AG04450 (cell line): ENCODE results near the gene DBP. TPM values are rescaled to one million over a fixed set of nuclear protein-coding genes. Genes with fewer than 3 reads are reported as not detected.

Experiments
- CTCF ChIA-PET: fragments of 300-600, 350-600 bp; formaldehyde crosslinking; extraction: SDS; loops from one replicate; lab custom pipeline; 2022; ENCODE audit warnings: antibody characterized with exemption, inconsistent platforms; lab: Charles Lee
- POLR2A ChIA-PET: fragments of 350-600 bp; formaldehyde crosslinking; extraction: SDS; loops from one replicate; lab custom pipeline; 2021; ENCODE audit warnings: antibody characterized with exemption, inconsistent platforms; lab: Yijun Ruan, JAX
- DNase-seq: peaks from one replicate; pipeline ENCODE4 v3.0.0-alpha.2; 2011; ENCODE audit warnings: low read depth, low spot score
- H3K27ac ChIP-seq: one replicate; pipeline ENCODE4 v1.5.1; 2012; ENCODE audit warnings: low read depth, low read length, control low read depth
- H3K27me3 ChIP-seq: one replicate; pipeline ENCODE4 v1.6.0; 2012; ENCODE audit warnings: low read length; ENCODE audit not compliant: control insufficient read depth, insufficient read depth
- H3K4me3 ChIP-seq: 2 replicates; pipeline ENCODE4 v1.5.1; 2011; ENCODE audit warnings: mild to moderate bottlenecking, low read depth, low read length, control low read depth
- H3K9me3 ChIP-seq: 2 replicates; pipeline ENCODE4 v1.5.1; 2012; ENCODE audit warnings: low read length; ENCODE audit not compliant: control insufficient read depth, insufficient read depth
- CTCF ChIP-seq: IDR thresholded peaks from 2 replicates; pipeline ENCODE4 v1.5.1; 2011; ENCODE audit warnings: low read depth, low read length, control low read depth, inconsistent platforms
- polyA plus RNA-seq: library from polyadenylated mRNA; depleted of rRNA; stranded (reverse); fragments of >200 nt; gene quantifications from 2 replicates; pipeline ENCODE4 v1.2.3, GENCODE V29; 2011

Gene DBP
- polyA plus RNA-seq, 1 experiment = 4.0 TPM

- ChIA-PET CTCF (no interaction called here), POLR2A (interaction anchor here (0.6 to 1.1 kb wide), 2 partner anchors 224 to 270 kb away, joined by 3 read pairs; partner anchors contain the start of gene PPP1R15A)
- Histone ChIP-seq H3K4me3 (no peak overlapping the region), H3K27me3 (no peaks in the 10 kb centered on the region), H3K9me3 (0 out of 2 replicates have a peak, but pooled peaks cover 6% of the 10 kb centered on the region), H3K27ac (no peak overlapping the region)
- TF ChIP-seq CTCF = no peak
- DNase-seq = no peak
These were observed 11.0 kb upstream of the DBP start for GRCh38 chr19:48648134-48648533.

- DNase-seq = no peak
- peak overlapping the region; percentile 44 for H3K4me3 ChIP-seq
- ChIA-PET CTCF (interaction anchor here (1.3 to 2.3 kb wide), 3 partner anchors 141 to 197 kb away, joined by 3 to 19 read pairs (median 9); no protein-coding TSS in a partner anchor), POLR2A (interaction anchor here (0.6 to 2.4 kb wide), 3 partner anchors 28 to 198 kb away, joined by 8 to 11 read pairs (median 10); partner anchors contain the start of genes RPL18 and SPHK2)
- no peak overlapping the region for H3K27ac ChIP-seq
- H3K9me3 ChIP-seq = 0 out of 2 replicates have a peak, but pooled peaks cover 6% of the 10 kb centered on the region
- H3K27me3 ChIP-seq = peaks cover 2% of the 10 kb centered on the region
- TF ChIP-seq CTCF = no peak
These were observed 9.6 kb upstream of the DBP start for GRCh38 chr19:48646722-48647216.

- Histone ChIP-seq H3K27me3 (peaks cover 2% of the 10 kb centered on the region), H3K9me3 (0 out of 2 replicates have a peak, but pooled peaks cover under 1% of the 10 kb centered on the region), H3K4me3 (peak within 1 kb of the TSS; percentile 60), H3K27ac (peak within 1 kb of the TSS; percentile 21)
- POLR2A ChIA-PET = interaction anchor here (0.5 to 2.4 kb wide), 9 partner anchors 9 to 198 kb away, joined by 3 to 11 read pairs (median 5); partner anchors contain the start of genes DBP, RPL18 and SPHK2
- CTCF ChIA-PET = interaction anchor here (0.8 to 2.3 kb wide), 10 partner anchors 10 to 324 kb away, joined by 3 to 19 read pairs (median 6); partner anchors contain the start of gene HSD17B14
- peak; percentile 84 for TF ChIP-seq CTCF
- no peak for DNase-seq
These were observed 9.0 kb upstream of the DBP start, which contains the start of gene CA11 for GRCh38 chr19:48646001-48646721. TSS of gene CA11 (minus strand) at chr19:48646187. CDS start at chr19:48645632, 555 bp downstream.

- ChIA-PET CTCF (interaction anchor here (0.8 to 2.3 kb wide), 10 partner anchors 11 to 325 kb away, joined by 3 to 19 read pairs (median 6); partner anchors contain the start of gene HSD17B14), POLR2A (interaction anchor here (0.6 to 2.4 kb wide), 7 partner anchors 9 to 192 kb away, joined by 3 to 11 read pairs (median 4); partner anchors contain the start of genes DBP, RPL18 and SPHK2)
These were observed 8.4 kb upstream of the DBP start for GRCh38 chr19:48645620-48646000.

More at GRCh38 chr19:48645620-48646000, 8.4 kb upstream of the DBP start:
- Histone ChIP-seq H3K4me3 (peak overlapping the region; percentile 60), H3K27ac (no peak overlapping the region), H3K27me3 (peaks cover 2% of the 10 kb centered on the region), H3K9me3 (no peaks in the 10 kb centered on the region)
- no peak for TF ChIP-seq CTCF
- DNase-seq = no peak
